Measurements from ENCODE around the gene MCIDAS. TPM values are rescaled to one million over a fixed set of nuclear protein-coding genes. Genes with fewer than 3 reads are reported as not detected.

The MCIDAS gene
- total RNA-seq, 4 donors from 2014 or later: 0.71 to 2.7 (median 2.5) TPM

- Histone ChIP-seq H3K27ac (no peak overlapping the region), H3K27me3 (no peaks in the 10 kb centered on the region), H3K9me3 (no peaks in the 10 kb centered on the region), H3K4me3 (replicated peaks in 1 of 3) (no peak overlapping the region), H3K4me1 (no peaks in the 10 kb centered on the region), H3K36me3 (no peaks in the 10 kb centered on the region)
- intact Hi-C loops (cut with DNase I): no loop called here
- no peak for DNase-seq
- 44 to 45% methylated on average over 4 of the region's 4 CpGs for WGBS, 2 donors
- no peak for TF ChIP-seq POLR2A (IDR thresholded peaks at IDR 0.05)
- peak in 3 of 6 experiments; percentile 36 to 53 (median 48) for TF ChIP-seq CTCF (IDR thresholded peaks at IDR 0.05)
These were observed 39.7 kb downstream of the MCIDAS start for GRCh38 chr5:55187370-55187769.

DNA sequence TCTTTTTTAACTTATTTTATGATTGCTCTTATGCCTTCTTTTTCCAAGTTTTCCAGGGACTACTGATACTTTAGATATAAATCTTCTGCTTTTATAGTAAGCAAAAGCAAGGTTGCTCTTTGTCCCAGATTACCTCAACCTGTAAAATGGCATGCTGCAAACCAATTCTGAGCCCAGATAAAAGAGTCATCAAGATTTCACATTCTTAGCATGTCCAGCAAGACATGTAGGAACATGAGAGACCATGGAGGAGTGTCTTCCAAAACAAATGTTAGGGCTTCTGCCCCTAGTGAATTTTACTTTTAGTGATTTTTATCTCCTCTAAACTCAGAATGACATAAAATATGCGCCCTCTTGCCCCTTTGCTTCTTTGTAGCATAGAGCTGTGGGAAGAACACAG lies 47.1 kb downstream of the MCIDAS start:
- WGBS, 2 donors: 80 to 83% methylated on average over 1 of the region's 1 CpG

GRCh38 chr5:55177078-55177477 lies 50.0 kb downstream of the MCIDAS start:
- Histone ChIP-seq H3K9me3 (no peaks in the 10 kb centered on the region), H3K4me1 (peaks cover 13 to 19% of the 10 kb centered on the region in 2 donors), H3K36me3 (no peaks in the 10 kb centered on the region), H3K4me3 (replicated peaks in 1 of 3) (no peak overlapping the region), H3K27ac (peak overlapping the region in 1 of 3 donors; percentile 3), H3K27me3 (no peaks in the 10 kb centered on the region)
- TF ChIP-seq POLR2A (IDR thresholded peaks at IDR 0.05): no peak
- no peak for TF ChIP-seq CTCF (IDR thresholded peaks at IDR 0.05)
- WGBS, 2 donors: 29 to 39% methylated on average over 2 of the region's 2 CpGs
- DNase-seq: no peak
- intact Hi-C loops (cut with DNase I): loop anchor here (5.0 to 10.0 kb wide), 2 partner anchors 55 to 128 kb away; partner anchors contain the start of genes CCNO, DHX29 and MTREX

More for the DNA sequence above, 47.1 kb downstream of the MCIDAS start:
- intact Hi-C loops (cut with DNase I): no loop called here
- Histone ChIP-seq H3K27ac (no peak overlapping the region), H3K36me3 (no peaks in the 10 kb centered on the region), H3K9me3 (no peaks in the 10 kb centered on the region), H3K4me1 (peaks cover 0 to 11% of the 10 kb centered on the region in 2 donors), H3K4me3 (replicated peaks in 1 of 3) (no peak overlapping the region), H3K27me3 (no peaks in the 10 kb centered on the region)
- DNase-seq: no peak
- TF ChIP-seq POLR2A (IDR thresholded peaks at IDR 0.05): no peak
- no peak for TF ChIP-seq CTCF (IDR thresholded peaks at IDR 0.05)

DNA sequence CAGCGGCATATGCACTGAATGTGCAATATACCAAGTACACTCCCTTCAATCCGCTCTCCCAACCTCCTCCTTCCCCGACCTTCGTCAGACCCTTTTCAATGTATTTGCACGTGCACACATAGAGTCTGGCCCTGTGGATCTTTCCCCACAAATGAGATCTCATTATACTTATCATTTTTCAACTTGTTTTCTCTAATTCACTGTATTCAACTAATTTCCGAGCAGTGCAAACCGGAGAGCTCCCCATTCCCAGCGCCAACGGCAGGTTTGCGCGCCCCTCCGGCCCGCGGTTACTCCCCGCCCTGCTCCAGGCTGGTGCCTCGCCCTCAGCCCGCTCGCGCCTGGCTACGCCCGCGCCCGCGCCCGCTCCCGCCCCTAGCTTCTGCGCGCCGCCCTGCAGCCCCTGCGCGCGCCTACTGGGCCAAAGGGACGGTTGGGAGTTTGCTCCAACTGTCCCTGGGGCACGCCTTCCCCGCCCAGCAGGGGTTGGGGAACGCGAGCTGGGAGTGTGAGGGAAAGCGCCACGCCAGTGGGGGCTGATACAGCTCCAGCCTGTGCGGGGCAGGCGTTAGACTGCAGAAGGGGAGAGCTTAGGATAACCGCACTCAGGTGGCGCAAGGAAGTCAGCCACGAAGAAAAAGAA lies 50.8 kb downstream of the MCIDAS start:
- Histone ChIP-seq H3K9me3 (no peaks in the 10 kb centered on the region), H3K4me1 (peaks cover 13 to 19% of the 10 kb centered on the region in 2 donors), H3K27me3 (no peaks in the 10 kb centered on the region), H3K36me3 (no peaks in the 10 kb centered on the region), H3K27ac (peak overlapping the region in 1 of 3 donors; percentile 3), H3K4me3 (replicated peaks in 1 of 3) (peak overlapping the region in 2 of 3 donors; percentile 19 to 24)
- DNase-seq: peak; percentile 69 to 74
- intact Hi-C loops (cut with DNase I): loop anchor here (5.0 to 10.0 kb wide), 2 partner anchors 56 to 129 kb away; partner anchors contain the start of genes CCNO, DHX29 and MTREX
- TF ChIP-seq CTCF (IDR thresholded peaks at IDR 0.05) (peak in 4 of 6 experiments; percentile 42 to 65 (median 60)), POLR2A (IDR thresholded peaks at IDR 0.05) (peak in 1 of 2 donors; percentile 32)
- WGBS, 2 donors: 2% methylated on average over 39 to 43 of the region's 44 CpGs

GRCh38 chr5:55175781-55176175 lies 51.3 kb downstream of the MCIDAS start:
- DNase-seq: no peak
- Histone ChIP-seq H3K4me3 (replicated peaks in 1 of 3) (peak overlapping the region in 1 of 3 donors; percentile 24), H3K36me3 (no peaks in the 10 kb centered on the region), H3K27me3 (no peaks in the 10 kb centered on the region), H3K27ac (no peak overlapping the region), H3K9me3 (no peaks in the 10 kb centered on the region), H3K4me1 (peaks cover 13 to 19% of the 10 kb centered on the region in 2 donors)
- 30 to 35% methylated on average over 7 of the region's 7 CpGs for WGBS, 2 donors
- intact Hi-C loops (cut with DNase I): loop anchor here (5.0 to 10.0 kb wide), 2 partner anchors 57 to 129 kb away; partner anchors contain the start of genes CCNO, DHX29 and MTREX
- TF ChIP-seq CTCF (IDR thresholded peaks at IDR 0.05): no peak
- TF ChIP-seq POLR2A (IDR thresholded peaks at IDR 0.05): no peak
